ENCODE measurements around the gene DENND5B. TPM values are rescaled to one million over a fixed set of nuclear protein-coding genes. Genes with fewer than 3 reads are reported as not detected.

Gene DENND5B
- total RNA-seq, 1 experiment from 2014 or later: 13.8 TPM

GRCh38 chr12:31485571-31485970, 105.4 kb downstream of the DENND5B start (continued):
- TF ChIP-seq ZNF532 (CRISPR knock-in tag; IDR thresholded peaks at IDR 0.05; ENCODE audit: borderline replicate concordance) (no peak), RELA (CRISPR knock-in tag; IDR thresholded peaks at IDR 0.05; ENCODE audit: borderline replicate concordance) (no peak), JAZF1 (CRISPR knock-in tag; IDR thresholded peaks at IDR 0.05) (no peak), ETV6 (CRISPR knock-in tag; IDR thresholded peaks at IDR 0.05) (no peak), ATF3 (CRISPR knock-in tag; conservative IDR thresholded peaks at IDR 0.05) (no peak)

- no peak overlapping the region for H3K27ac Mint-ChIP-seq
- no peaks in the 10 kb centered on the region for H3K9me3 Mint-ChIP-seq
- CTCF ChIA-PET: no interaction called here
- POLR2A ChIA-PET: no interaction called here
- ATAC-seq (no peak), DNase-seq (ENCODE audit: low spot score) (no peak)
- no peak for TF ChIP-seq PRDM15 (CRISPR knock-in tag; IDR thresholded peaks at IDR 0.05)
- TF ChIP-seq E2F5 (CRISPR knock-in tag; IDR thresholded peaks at IDR 0.05): no peak
- TF ChIP-seq FOXJ3 (CRISPR knock-in tag; IDR thresholded peaks at IDR 0.05; ENCODE audit: borderline replicate concordance): no peak
- TF ChIP-seq MAX (CRISPR knock-in tag; IDR thresholded peaks at IDR 0.05): no peak
- TF ChIP-seq RELA (CRISPR knock-in tag; IDR thresholded peaks at IDR 0.05; ENCODE audit: borderline replicate concordance): no peak
- no peak for TF ChIP-seq E2F1 (CRISPR knock-in tag; IDR thresholded peaks at IDR 0.05)
- TF ChIP-seq KAT7 (CRISPR knock-in tag; IDR thresholded peaks at IDR 0.05; ENCODE audit: borderline replicate concordance): no peak
- no peak for TF ChIP-seq ZNF219 (CRISPR knock-in tag; IDR thresholded peaks at IDR 0.05; ENCODE audit: borderline replicate concordance)
- no peak for TF ChIP-seq NR2C2 (CRISPR knock-in tag; IDR thresholded peaks at IDR 0.05)
- TF ChIP-seq ERG (CRISPR knock-in tag; IDR thresholded peaks at IDR 0.05): no peak
- no peak for TF ChIP-seq HMGA2 (CRISPR knock-in tag; IDR thresholded peaks at IDR 0.05)
- no peak for TF ChIP-seq IRF1 (CRISPR knock-in tag; IDR thresholded peaks at IDR 0.05)
- TF ChIP-seq ATF3 (CRISPR knock-in tag; conservative IDR thresholded peaks at IDR 0.05): no peak
- no peak for TF ChIP-seq NFYB (CRISPR knock-in tag; conservative IDR thresholded peaks at IDR 0.05; ENCODE audit: low read depth)
- no peak for TF ChIP-seq RORB (CRISPR knock-in tag; IDR thresholded peaks at IDR 0.05)
- no peak for TF ChIP-seq ZNF317 (CRISPR knock-in tag; IDR thresholded peaks at IDR 0.05; ENCODE audit: borderline replicate concordance, low read depth)
- no peak for TF ChIP-seq ZNF121 (CRISPR knock-in tag; IDR thresholded peaks at IDR 0.05)
- TF ChIP-seq ELF4 (CRISPR knock-in tag; IDR thresholded peaks at IDR 0.05; ENCODE audit: low read depth): no peak
- no peak for TF ChIP-seq NFE2L1 (CRISPR knock-in tag; IDR thresholded peaks at IDR 0.05)
- no peak for TF ChIP-seq SMAD4 (CRISPR knock-in tag; IDR thresholded peaks at IDR 0.05)
- no peaks in the 10 kb centered on the region for H3K36me3 Mint-ChIP-seq
- no peaks in the 10 kb centered on the region for H3K27me3 Mint-ChIP-seq (ENCODE audit: low read depth)
- peaks cover 14% of the 10 kb centered on the region for H3K4me1 Mint-ChIP-seq
- no peak overlapping the region for H3K4me3 Mint-ChIP-seq
Measured at GRCh38 chr12:31482816-31483215, 108.1 kb downstream of the DENND5B start.
